Trophoblast cell (in vitro differentiated cells and primary cell): ENCODE results near the gene FEZF1.

Experiments
- DNase-seq, 2 donors: peaks; one replicate each; pipeline ENCODE4 v3.0.0-alpha.2; 2016
- H2AFZ ChIP-seq: 2 replicates; pipeline ENCODE4 v1.6.1; 2013; ENCODE audit warnings: low read length, moderate library complexity, mild to moderate bottlenecking; ENCODE audit not compliant: insufficient read depth, poor library complexity
- H2AK5ac ChIP-seq: 2 replicates; pipeline ENCODE4 v1.6.1; 2013; ENCODE audit warnings: mild to moderate bottlenecking, low read length
- H2BK120ac ChIP-seq: 2 replicates; pipeline ENCODE4 v1.6.1; 2013; ENCODE audit warnings: low read length, mild to moderate bottlenecking, moderate library complexity; ENCODE audit not compliant: insufficient read depth, poor library complexity
- H2BK12ac ChIP-seq: 2 replicates; pipeline ENCODE4 v1.6.1; 2013; ENCODE audit warnings: mild to moderate bottlenecking, low read length, moderate library complexity
- H2BK5ac ChIP-seq: 2 replicates; pipeline ENCODE4 v1.6.1; 2013; ENCODE audit warnings: low read length, low read depth, moderate library complexity, mild to moderate bottlenecking; ENCODE audit not compliant: poor library complexity
- H3K14ac ChIP-seq: 2 replicates; pipeline ENCODE4 v1.6.1; 2013; ENCODE audit warnings: mild to moderate bottlenecking, low read length
- H3K18ac ChIP-seq: 2 replicates; pipeline ENCODE4 v1.6.1; 2013; ENCODE audit warnings: mild to moderate bottlenecking, low read length
- H3K23ac ChIP-seq: 2 replicates; pipeline ENCODE4 v1.6.1; 2013; ENCODE audit warnings: low read length
- H3K27ac ChIP-seq: 2 replicates; pipeline ENCODE4 v1.5.1; 2013; ENCODE audit warnings: low read depth, mild to moderate bottlenecking, inconsistent platforms, low read length, moderate library complexity
- H3K27me3 ChIP-seq: 2 replicates; pipeline ENCODE4 v1.6.1; 2013; ENCODE audit warnings: inconsistent platforms, mild to moderate bottlenecking, low read length, moderate library complexity; ENCODE audit not compliant: insufficient read depth
- H3K36me3 ChIP-seq, 2 experiments: 1 replicate in 1 of 2; 2 replicates in 1 of 2; pipeline ENCODE4 v1.6.1; 2013; ENCODE audit warnings: low read length in 2 of 2, mild to moderate bottlenecking in 2 of 2, moderate library complexity in 1 of 2; ENCODE audit not compliant: insufficient read depth in 2 of 2, control insufficient read depth in 1 of 2
- H3K4ac ChIP-seq: 2 replicates; pipeline ENCODE4 v1.6.1; 2013; ENCODE audit warnings: low read depth, mild to moderate bottlenecking, low read length, moderate library complexity
- H3K4me1 ChIP-seq, 2 experiments: 1 replicate in 1 of 2; 2 replicates in 1 of 2; pipeline ENCODE4 v1.6.1; 2013; ENCODE audit warnings: low read length in 2 of 2, mild to moderate bottlenecking in 2 of 2, moderate library complexity in 1 of 2; ENCODE audit not compliant: insufficient read depth in 2 of 2, control insufficient read depth in 1 of 2
- H3K4me2 ChIP-seq: 2 replicates; pipeline ENCODE4 v1.6.1; 2013; ENCODE audit warnings: inconsistent platforms, mild to moderate bottlenecking, low read length, moderate library complexity
- H3K4me3 ChIP-seq: 2 replicates; pipeline ENCODE4 v1.5.1; 2013; ENCODE audit warnings: mild to moderate bottlenecking, low read depth, low read length, inconsistent platforms
- H3K79me1 ChIP-seq: one replicate; pipeline ENCODE4 v1.6.1; 2013; ENCODE audit warnings: low read length
- H3K79me2 ChIP-seq: 2 replicates; pipeline ENCODE4 v1.6.1; 2013; ENCODE audit warnings: low read length, mild to moderate bottlenecking; ENCODE audit not compliant: control insufficient read depth, insufficient read depth, poor library complexity
- H3K9ac ChIP-seq: 2 replicates; pipeline ENCODE4 v1.6.1; 2013; ENCODE audit warnings: mild to moderate bottlenecking, low read length
- H3K9me3 ChIP-seq: 2 replicates; pipeline ENCODE4 v1.6.1; 2013; ENCODE audit warnings: low read depth, mild to moderate bottlenecking, control low read depth, inconsistent platforms, low read length; ENCODE audit not compliant: insufficient read depth
- H4K12ac ChIP-seq: 2 replicates; pipeline ENCODE4 v1.6.1; 2013; ENCODE audit warnings: low read depth, mild to moderate bottlenecking, low read length, moderate library complexity
- H4K8ac ChIP-seq: 2 replicates; pipeline ENCODE4 v1.6.1; 2013; ENCODE audit warnings: low read depth, mild to moderate bottlenecking, low read length, moderate library complexity
- H4K91ac ChIP-seq: one replicate; pipeline ENCODE4 v1.6.1; 2013; ENCODE audit warnings: low read depth, mild to moderate bottlenecking, low read length, moderate library complexity
- WGBS: extraction: QIAGEN DNeasy Blood & Tissue Kit; methylation state at CpG from one replicate; pipeline ENCODE4 v1.1.7; 2013; ENCODE audit warnings: missing lambda C conversion rate; ENCODE audit not compliant: insufficient read length, insufficient coverage; ENCODE audit errors: extremely low coverage; 5-methylcytosine and 5-hydroxymethylcytosine counted together

Gene FEZF1

DNA sequence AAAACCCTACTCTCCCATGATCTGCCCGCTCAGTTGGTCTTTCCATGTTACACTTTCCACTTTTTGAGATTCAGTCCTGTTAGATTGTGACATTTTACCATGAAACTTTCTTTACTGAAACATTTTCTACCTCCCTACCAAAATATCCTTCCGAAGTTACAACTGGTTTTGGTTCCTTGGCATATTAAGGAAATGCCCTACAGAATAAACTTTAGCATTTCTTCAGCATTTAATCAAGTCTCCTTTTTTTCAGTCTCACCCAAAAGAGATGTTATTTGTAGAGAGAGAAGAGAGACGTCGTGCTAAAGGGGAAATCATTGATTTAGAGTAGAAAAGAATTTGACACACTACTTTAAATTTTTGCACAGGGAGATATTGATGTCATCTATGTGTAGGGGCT, 9.7 kb upstream of the FEZF1 start:
- WGBS: no CpG with 5 or more reads among the region's 4 CpGs
- no peak overlapping the region for H2BK12ac ChIP-seq
- H3K27me3 ChIP-seq: peaks cover 63% of the 10 kb centered on the region

DNA sequence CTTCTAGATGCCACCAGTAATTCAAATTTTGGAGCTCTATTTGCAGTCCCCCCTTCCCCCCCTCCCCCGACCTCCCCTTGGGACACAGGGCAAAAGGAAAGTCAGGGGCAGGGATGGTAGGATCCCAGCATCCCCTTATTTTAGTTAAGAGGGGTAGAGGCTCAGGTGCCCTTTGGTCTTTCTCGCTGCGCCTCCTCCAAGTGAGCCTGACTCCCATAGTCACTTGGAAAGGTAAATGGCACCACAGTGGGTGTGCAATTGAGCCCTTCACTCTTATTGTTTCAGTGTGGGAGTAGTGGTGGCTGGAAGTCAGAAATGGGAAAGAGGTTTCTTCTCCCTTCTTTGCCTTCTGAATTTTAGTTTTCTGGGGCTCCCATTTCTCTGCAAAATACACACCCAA, 8.2 kb upstream of the FEZF1 start:
- Histone ChIP-seq H4K91ac (no peak overlapping the region), H2BK5ac (no peak overlapping the region), H3K36me3 (no peaks in the 10 kb centered on the region), H4K12ac (no peak overlapping the region), H3K79me1 (no peaks in the 10 kb centered on the region), H2AK5ac (no peak overlapping the region), H3K27me3 (peaks cover 68% of the 10 kb centered on the region), H3K27ac (no peak overlapping the region), H3K18ac (no peak overlapping the region), H3K9me3 (no peaks in the 10 kb centered on the region), H2BK12ac (no peak overlapping the region), H3K79me2 (no peaks in the 10 kb centered on the region), H3K4me1 (peaks cover 14 to 16% of the 10 kb centered on the region in 2 experiments), H3K23ac (no peak overlapping the region), H3K14ac (no peak overlapping the region), H2BK120ac (no peak overlapping the region), H2AFZ (no peak overlapping the region), H3K4me3 (no peak overlapping the region), H3K9ac (no peak overlapping the region), H3K4me2 (no peak overlapping the region), H3K4ac (no peak overlapping the region), H4K8ac (no peak overlapping the region)
- no peak for DNase-seq
- no CpG with 5 or more reads among the region's 3 CpGs for WGBS

More for the DNA sequence above, 9.7 kb upstream of the FEZF1 start:
- H3K14ac ChIP-seq: no peak overlapping the region
- no peaks in the 10 kb centered on the region for H3K79me2 ChIP-seq
- no peak overlapping the region for H3K4me2 ChIP-seq
- H3K4me1 ChIP-seq: peaks cover 14 to 16% of the 10 kb centered on the region in 2 experiments
- no peak overlapping the region for H2BK120ac ChIP-seq
- no peaks in the 10 kb centered on the region for H3K79me1 ChIP-seq
- H3K18ac ChIP-seq: no peak overlapping the region
- H2AK5ac ChIP-seq: no peak overlapping the region
- no peak overlapping the region for H4K12ac ChIP-seq
- no peak overlapping the region for H2AFZ ChIP-seq
- no peak overlapping the region for H3K27ac ChIP-seq
- DNase-seq: no peak
- H4K91ac ChIP-seq: no peak overlapping the region
- H3K9me3 ChIP-seq: no peaks in the 10 kb centered on the region
- no peak overlapping the region for H3K9ac ChIP-seq
- no peak overlapping the region for H2BK5ac ChIP-seq
- no peak overlapping the region for H3K4ac ChIP-seq
- H3K23ac ChIP-seq: no peak overlapping the region
- no peaks in the 10 kb centered on the region for H3K36me3 ChIP-seq
- H3K4me3 ChIP-seq: no peak overlapping the region
- no peak overlapping the region for H4K8ac ChIP-seq

DNA sequence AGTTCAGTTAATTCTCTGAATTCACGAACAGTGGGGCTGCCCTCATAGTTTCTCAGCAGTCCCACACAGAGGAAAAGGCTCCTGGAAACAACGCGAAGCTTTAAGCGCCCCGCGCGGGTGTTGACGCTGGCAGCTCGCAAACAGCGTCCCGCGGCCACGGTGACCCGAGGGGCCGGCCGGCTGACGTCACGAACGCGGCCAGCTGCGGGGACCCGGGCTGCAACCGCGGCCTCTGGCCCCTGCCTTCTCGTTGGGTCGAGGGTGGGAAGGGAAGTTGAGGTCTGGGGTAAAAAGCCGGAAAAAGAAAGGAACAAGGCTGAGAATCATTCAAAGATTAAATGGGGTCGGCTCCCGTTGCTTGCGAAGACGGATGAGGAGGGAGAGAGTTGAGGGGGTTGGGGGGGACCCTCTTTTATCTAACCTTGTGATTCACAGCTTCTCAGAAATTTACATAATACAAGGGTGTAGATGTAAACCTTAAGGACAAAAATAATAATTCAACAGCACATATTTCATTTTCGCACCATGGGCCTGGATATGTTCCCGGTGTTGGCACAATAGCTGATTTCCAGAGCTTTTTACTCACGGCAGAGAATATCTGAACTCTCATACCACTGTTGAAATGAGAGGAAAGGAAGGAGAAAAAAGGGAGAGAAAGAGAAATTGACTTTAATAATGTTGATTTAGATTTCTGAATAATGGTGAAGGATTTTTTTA, 7.3 kb upstream of the FEZF1 start:
- Histone ChIP-seq H3K27me3 (peaks cover 69% of the 10 kb centered on the region), H3K79me2 (no peaks in the 10 kb centered on the region), H3K36me3 (no peaks in the 10 kb centered on the region), H3K23ac (no peak overlapping the region), H2BK12ac (no peak overlapping the region), H3K4me2 (peak overlapping the region; percentile 43), H3K79me1 (no peaks in the 10 kb centered on the region), H3K9me3 (no peaks in the 10 kb centered on the region), H3K4me1 (peaks cover 13 to 14% of the 10 kb centered on the region in 2 experiments), H3K9ac (no peak overlapping the region), H3K4me3 (no peak overlapping the region), H3K4ac (no peak overlapping the region), H3K14ac (no peak overlapping the region), H3K18ac (no peak overlapping the region), H4K91ac (no peak overlapping the region), H4K12ac (no peak overlapping the region), H4K8ac (no peak overlapping the region), H2BK120ac (no peak overlapping the region), H3K27ac (no peak overlapping the region), H2AK5ac (no peak overlapping the region), H2BK5ac (no peak overlapping the region), H2AFZ (peak overlapping the region; percentile 27)
- no peak for DNase-seq
- WGBS: no CpG with 5 or more reads among the region's 34 CpGs

DNA sequence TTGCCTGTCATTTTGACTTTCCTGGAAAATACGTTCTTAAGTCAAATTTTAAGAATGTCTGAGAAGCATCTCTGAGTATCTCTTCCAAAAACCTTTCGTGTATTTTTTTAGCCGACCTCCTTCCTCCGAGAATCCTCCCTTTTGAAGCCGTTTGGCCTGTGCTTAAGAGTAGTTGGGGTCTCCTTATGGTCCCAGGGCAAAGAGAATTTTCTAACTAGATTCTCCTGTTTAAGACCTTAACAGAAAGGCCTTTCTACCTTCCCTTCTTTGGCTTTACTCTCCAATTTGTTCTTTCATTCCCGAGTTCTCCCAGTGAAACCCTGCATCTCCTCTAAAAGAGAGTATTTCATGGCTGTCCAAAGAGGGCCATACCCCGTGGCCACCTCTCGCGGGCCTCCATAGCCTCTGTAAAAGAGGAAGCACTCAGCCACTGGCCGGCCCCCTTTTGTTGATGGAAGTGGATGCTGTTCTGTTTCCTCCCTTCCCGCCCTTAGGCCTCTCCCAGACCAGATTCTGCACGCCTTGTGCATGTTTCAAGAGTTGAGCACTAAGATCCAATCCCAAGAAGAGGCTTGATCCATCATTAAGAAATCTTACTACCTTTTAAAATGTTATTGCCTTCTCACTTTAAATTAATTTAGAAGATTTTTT, 6.6 kb upstream of the FEZF1 start:
- no peak overlapping the region for H3K4me3 ChIP-seq
- H3K4me1 ChIP-seq: peaks cover 9 to 11% of the 10 kb centered on the region in 2 experiments
- WGBS: no CpG with 5 or more reads among the region's 12 CpGs
- H2BK120ac ChIP-seq: no peak overlapping the region
- no peak for DNase-seq
- H3K4me2 ChIP-seq: no peak overlapping the region
- H2AK5ac ChIP-seq: no peak overlapping the region
- no peak overlapping the region for H4K8ac ChIP-seq
- H2AFZ ChIP-seq: no peak overlapping the region
- H3K27ac ChIP-seq: no peak overlapping the region
- H3K36me3 ChIP-seq: no peaks in the 10 kb centered on the region
- no peak overlapping the region for H3K14ac ChIP-seq
- peaks cover 69% of the 10 kb centered on the region for H3K27me3 ChIP-seq
- no peak overlapping the region for H3K23ac ChIP-seq
- no peak overlapping the region for H3K9ac ChIP-seq
- no peaks in the 10 kb centered on the region for H3K9me3 ChIP-seq
- H4K12ac ChIP-seq: no peak overlapping the region
- H2BK12ac ChIP-seq: no peak overlapping the region
- H3K4ac ChIP-seq: no peak overlapping the region
- no peak overlapping the region for H2BK5ac ChIP-seq
- no peaks in the 10 kb centered on the region for H3K79me1 ChIP-seq
- no peaks in the 10 kb centered on the region for H3K79me2 ChIP-seq
- no peak overlapping the region for H4K91ac ChIP-seq
- no peak overlapping the region for H3K18ac ChIP-seq
